ENCODE data around the gene SEPSECS. TPM values are rescaled to one million over a fixed set of nuclear protein-coding genes. Genes with fewer than 3 reads are reported as not detected.

SEPSECS gene
- total RNA-seq, 4 donors from 2014 or later, result 6.6 to 19.2 (median 9.0) TPM

GRCh38 chr4:25184056-25184455 lies 23.8 kb upstream of the SEPSECS start:
- Histone ChIP-seq H3K27ac (no peak overlapping the region), H3K27me3 (no peaks in the 10 kb centered on the region), H3K36me3 (no peaks in the 10 kb centered on the region), H3K9me3 (no peaks in the 10 kb centered on the region), H3K4me1 (no peaks in the 10 kb centered on the region), H3K4me3 (no peak overlapping the region)
- no peak for TF ChIP-seq EP300 (IDR thresholded peaks at IDR 0.05)
- TF ChIP-seq POLR2A (IDR thresholded peaks at IDR 0.05), result no peak
- TF ChIP-seq, protein P1, sequence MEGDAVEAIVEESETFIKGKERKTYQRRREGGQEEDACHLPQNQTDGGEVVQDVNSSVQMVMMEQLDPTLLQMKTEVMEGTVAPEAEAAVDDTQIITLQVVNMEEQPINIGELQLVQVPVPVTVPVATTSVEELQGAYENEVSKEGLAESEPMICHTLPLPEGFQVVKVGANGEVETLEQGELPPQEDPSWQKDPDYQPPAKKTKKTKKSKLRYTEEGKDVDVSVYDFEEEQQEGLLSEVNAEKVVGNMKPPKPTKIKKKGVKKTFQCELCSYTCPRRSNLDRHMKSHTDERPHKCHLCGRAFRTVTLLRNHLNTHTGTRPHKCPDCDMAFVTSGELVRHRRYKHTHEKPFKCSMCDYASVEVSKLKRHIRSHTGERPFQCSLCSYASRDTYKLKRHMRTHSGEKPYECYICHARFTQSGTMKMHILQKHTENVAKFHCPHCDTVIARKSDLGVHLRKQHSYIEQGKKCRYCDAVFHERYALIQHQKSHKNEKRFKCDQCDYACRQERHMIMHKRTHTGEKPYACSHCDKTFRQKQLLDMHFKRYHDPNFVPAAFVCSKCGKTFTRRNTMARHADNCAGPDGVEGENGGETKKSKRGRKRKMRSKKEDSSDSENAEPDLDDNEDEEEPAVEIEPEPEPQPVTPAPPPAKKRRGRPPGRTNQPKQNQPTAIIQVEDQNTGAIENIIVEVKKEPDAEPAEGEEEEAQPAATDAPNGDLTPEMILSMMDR (IDR thresholded peaks at IDR 0.05), result no peak
- no peak for DNase-seq (ENCODE audit: low spot score in 2 of 2)
- WGBS, 2 donors, result 86 to 92% methylated on average over 4 of the region's 4 CpGs

- WGBS, 2 donors, result 60 to 72% methylated on average over 5 of the region's 5 CpGs
- Histone ChIP-seq H3K4me1 (no peaks in the 10 kb centered on the region), H3K9me3 (no peaks in the 10 kb centered on the region), H3K27me3 (no peaks in the 10 kb centered on the region), H3K27ac (no peak overlapping the region), H3K36me3 (no peaks in the 10 kb centered on the region), H3K4me3 (no peak overlapping the region)
- no peak for DNase-seq (ENCODE audit: low spot score in 2 of 2)
- TF ChIP-seq EP300 (IDR thresholded peaks at IDR 0.05), result no peak
- TF ChIP-seq, protein P1 (IDR thresholded peaks at IDR 0.05), result no peak
These were observed 22.7 kb upstream of the SEPSECS start for GRCh38 chr4:25182937-25183336.

GRCh38 chr4:25180524-25181131 lies 20.4 kb upstream of the SEPSECS start:
- DNase-seq (ENCODE audit: low spot score in 2 of 2), result no peak
- Histone ChIP-seq H3K27ac (no peak overlapping the region), H3K27me3 (no peaks in the 10 kb centered on the region), H3K4me1 (no peaks in the 10 kb centered on the region), H3K9me3 (no peaks in the 10 kb centered on the region), H3K36me3 (no peaks in the 10 kb centered on the region), H3K4me3 (no peak overlapping the region)
- WGBS, 2 donors, result 64 to 67% methylated on average over 3 of the region's 3 CpGs
- TF ChIP-seq POLR2A (IDR thresholded peaks at IDR 0.05), result no peak
- TF ChIP-seq, protein P1 (IDR thresholded peaks at IDR 0.05), result peak in 4 of 5 experiments; percentile 16 to 38 (median 21)

DNA sequence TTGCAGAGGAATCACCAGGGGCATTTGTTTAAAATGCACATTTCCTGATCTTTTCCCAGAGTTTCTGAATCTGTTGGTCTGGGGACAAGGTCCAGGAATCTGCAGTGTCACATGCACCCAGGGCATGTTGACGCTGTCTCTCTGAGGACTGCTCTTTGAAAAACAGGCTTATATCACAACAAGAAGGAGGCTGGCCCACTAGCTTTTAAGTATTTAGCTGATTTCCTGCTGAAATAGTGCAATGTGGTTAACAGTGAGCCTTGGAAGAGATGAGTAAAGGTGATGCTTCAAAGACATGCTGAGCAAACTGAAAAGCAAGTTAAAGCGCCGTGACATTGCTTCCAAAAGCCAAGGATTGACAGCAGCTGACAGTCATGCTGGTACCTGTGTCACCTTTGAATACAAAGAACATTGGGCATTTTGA lies 18.6 kb upstream of the SEPSECS start:
- no peak overlapping the region for H3K27ac ChIP-seq
- no peak for DNase-seq (ENCODE audit: low spot score in 2 of 2)
- 84 to 93% methylated on average over 3 of the region's 3 CpGs for WGBS, 2 donors

DNA sequence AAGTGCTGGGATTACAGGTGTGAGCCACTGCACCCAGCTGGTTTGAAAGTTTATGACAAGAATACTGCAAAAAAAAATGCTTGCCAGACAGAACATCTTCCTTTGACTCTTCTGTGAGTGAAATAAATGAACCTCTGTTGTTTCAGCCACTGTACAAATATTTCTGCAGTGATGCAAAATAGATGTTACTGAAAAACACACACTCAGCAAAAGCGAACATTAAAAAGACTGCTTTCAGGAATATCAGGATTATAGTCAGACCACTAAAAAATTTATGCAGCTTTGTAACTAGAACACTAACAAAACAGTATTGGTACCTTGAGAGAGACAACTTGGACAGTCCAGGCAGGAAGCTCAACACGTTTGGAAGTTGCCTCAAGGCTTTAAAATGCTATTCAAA lies 16.9 kb upstream of the SEPSECS start:
- DNase-seq (ENCODE audit: low spot score in 2 of 2), result no peak
- Histone ChIP-seq H3K27me3 (no peaks in the 10 kb centered on the region), H3K27ac (no peak overlapping the region), H3K4me1 (peaks cover 0 to 24% (median 8%) of the 10 kb centered on the region in 4 donors), H3K9me3 (no peaks in the 10 kb centered on the region), H3K4me3 (no peak overlapping the region), H3K36me3 (no peaks in the 10 kb centered on the region)
- 39 to 57% methylated on average over 2 of the region's 2 CpGs for WGBS, 2 donors
- TF ChIP-seq EP300 (IDR thresholded peaks at IDR 0.05), result no peak
- TF ChIP-seq POLR2A (IDR thresholded peaks at IDR 0.05), result no peak
- TF ChIP-seq, protein P1 (IDR thresholded peaks at IDR 0.05), result no peak

More for the DNA sequence above, 18.6 kb upstream of the SEPSECS start:
- TF ChIP-seq EP300 (IDR thresholded peaks at IDR 0.05) (no peak), POLR2A (IDR thresholded peaks at IDR 0.05) (no peak)
- TF ChIP-seq, protein P1 (IDR thresholded peaks at IDR 0.05), result no peak
- H3K4me1 ChIP-seq, result peaks cover 0 to 7% (median 3%) of the 10 kb centered on the region in 4 donors
- H3K9me3 ChIP-seq, result no peaks in the 10 kb centered on the region
- H3K4me3 ChIP-seq, result no peak overlapping the region
- H3K36me3 ChIP-seq, result no peaks in the 10 kb centered on the region
- H3K27me3 ChIP-seq, result no peaks in the 10 kb centered on the region

Data from tibial nerve (tissue), 4 donors.